ENCODE results near the gene PACRG.

The PACRG gene

GRCh38 chr6:163152701-163153100 is 424.9 kb downstream of the PACRG start:
- DNase-seq = no peak

GRCh38 chr6:163159110-163159509 is 431.3 kb downstream of the PACRG start:
- no peak for DNase-seq

GRCh38 chr6:163159689-163160088 is 431.9 kb downstream of the PACRG start:
- no peak for DNase-seq

GRCh38 chr6:163162007-163162873 is 434.5 kb downstream of the PACRG start:
- DNase-seq = no peak

GRCh38 chr6:163162874-163163213 is 435.1 kb downstream of the PACRG start:
- no peak for DNase-seq

GRCh38 chr6:163164175-163164900 is 436.6 kb downstream of the PACRG start:
- no peak for DNase-seq

GRCh38 chr6:163165155-163165910 is 437.6 kb downstream of the PACRG start:
- no peak for DNase-seq

- no peak for DNase-seq
Observed at GRCh38 chr6:163165922-163166321, 438.1 kb downstream of the PACRG start.

- no peak for DNase-seq
Observed at GRCh38 chr6:163166507-163166906, 438.7 kb downstream of the PACRG start.

- no peak for DNase-seq
Observed at GRCh38 chr6:163169521-163169920, 441.7 kb downstream of the PACRG start.

- DNase-seq = peak; percentile 39
Observed at GRCh38 chr6:163170294-163170883, 442.6 kb downstream of the PACRG start.

- DNase-seq = no peak
Observed at GRCh38 chr6:163173741-163174140, 446.0 kb downstream of the PACRG start.

- DNase-seq = no peak
Observed at GRCh38 chr6:163175301-163175700, 447.5 kb downstream of the PACRG start.

GRCh38 chr6:163176097-163176496 is 448.3 kb downstream of the PACRG start:
- no peak for DNase-seq

GRCh38 chr6:163177007-163177406 is 449.2 kb downstream of the PACRG start:
- DNase-seq = no peak

GRCh38 chr6:163177892-163178420 is 450.2 kb downstream of the PACRG start:
- DNase-seq = no peak

- DNase-seq = no peak
Observed at GRCh38 chr6:163179061-163179460, 451.3 kb downstream of the PACRG start.

GRCh38 chr6:163179721-163180120 is 451.9 kb downstream of the PACRG start:
- no peak for DNase-seq

GRCh38 chr6:163180874-163181541 is 453.2 kb downstream of the PACRG start:
- DNase-seq = peak; percentile 2

GRCh38 chr6:163181666-163182180 is 453.9 kb downstream of the PACRG start:
- no peak for DNase-seq

- DNase-seq = no peak
Observed at GRCh38 chr6:163182696-163183095, 454.9 kb downstream of the PACRG start.

- no peak for DNase-seq
Observed at GRCh38 chr6:163183806-163184205, 456.0 kb downstream of the PACRG start.
